Upper lobe of left lung (tissue), 6 donors: ENCODE data around the gene PIK3CD. TPM values are rescaled to one million over a fixed set of nuclear protein-coding genes. Genes with fewer than 3 reads are reported as not detected.

Experiments used
- ATAC-seq, 2 donors: fragments of 200-7000 bp; cut with Tn5 transposase; one replicate each; pipeline ENCODE4 v1.9.1; 2022; ENCODE audit warnings: mild to moderate bottlenecking in 2 of 2, moderate library complexity in 2 of 2; ENCODE audit not compliant: low FRiP score in 2 of 2
- DNase-seq, 2 donors: peaks; one replicate each; pipeline ENCODE4 v3.0.0-alpha.2; 2019 to 2020
- H3K27ac ChIP-seq, 4 donors: fragments of 200-600 bp; sonication (generic); one replicate each; pipeline ENCODE4 v1.5.1; 2016 to 2019
- H3K27me3 ChIP-seq, 4 donors: fragments of 200-600 bp; sonication (generic); one replicate each; pipeline ENCODE4 v1.5.1; 2017 to 2019
- H3K36me3 ChIP-seq, 4 donors: fragments of 200-600 bp; sonication (generic); one replicate each; pipeline ENCODE4 v1.5.1; 2016 to 2019
- H3K4me1 ChIP-seq, 4 donors: fragments of 200-600 bp; sonication (generic); one replicate each; pipeline ENCODE4 v1.5.1; 2018 to 2019
- H3K4me3 ChIP-seq, 4 donors: fragments of 200-600 bp; sonication (generic); one replicate each; pipeline ENCODE4 v1.5.1; 2017 to 2019; ENCODE audit warnings: mild to moderate bottlenecking in 2 of 4, moderate library complexity in 1 of 4
- H3K9me3 ChIP-seq, 4 donors: fragments of 200-600 bp; sonication (generic); one replicate each; pipeline ENCODE4 v1.5.1; 2018 to 2019
- CTCF ChIP-seq, 6 experiments: fragments of 450-650 bp in 4 of 6; fragments of 200-600 bp in 2 of 6; sonication (generic) in 2 of 6; IDR thresholded peaks; one replicate each; pipeline ENCODE4 v1.5.1; 2016 to 2019; ENCODE audit warnings: antibody characterized with exemption in 6 of 6
- EP300 ChIP-seq, 4 donors: sonication (generic); formaldehyde crosslinking; IDR thresholded peaks; one replicate each; pipeline ENCODE4 v1.5.1; 2017; ENCODE audit warnings: antibody characterized with exemption in 4 of 4, control low read depth in 2 of 4
- POLR2A ChIP-seq, 4 donors: fragments of 450-650 bp; IDR thresholded peaks; one replicate each; pipeline ENCODE4 v1.5.1; 2016 to 2017; ENCODE audit warnings: antibody characterized with exemption in 4 of 4, mild to moderate bottlenecking in 2 of 4
- POLR2AphosphoS5 ChIP-seq, 2 donors: sonication (generic); formaldehyde crosslinking; IDR thresholded peaks; one replicate each; pipeline ENCODE4 v1.5.1; 2017; ENCODE audit warnings: antibody characterized with exemption in 2 of 2
- WGBS, 2 donors: methylation state at CpG; one replicate each; pipeline ENCODE4 v1.1.5; 2017 to 2018; 5-methylcytosine and 5-hydroxymethylcytosine counted together
- total RNA-seq, 6 donors: library from RNA; depleted of rRNA in 4 of 6; stranded (reverse); fragments of >200 nt in 4 of 6; gene quantifications; one replicate each; pipeline versions ENCODE4 v1.1.0 to v1.2.1, GENCODE V29; 2016 to 2021
- donor health status: DM: no; HTN: no; CAD: no; lungs with moderate emphysema.
- donor health status: DM: no; HTN: yes; CAD: no; lungs with severe emphysema.

The PIK3CD gene
- total RNA-seq, 6 donors from 2014 or later, result 19.0 to 56.6 (median 24.2) TPM

- ATAC-seq (no peak), DNase-seq (no peak)
- Histone ChIP-seq H3K9me3 (no peaks in the 10 kb centered on the region), H3K4me3 (no peak overlapping the region), H3K4me1 (no peaks in the 10 kb centered on the region), H3K27ac (no peak overlapping the region), H3K27me3 (no peaks in the 10 kb centered on the region), H3K36me3 (peaks cover 27 to 100% (median 80%) of the 10 kb centered on the region in 4 donors)
- TF ChIP-seq POLR2A (IDR thresholded peaks at IDR 0.05) (no peak), POLR2AphosphoS5 (IDR thresholded peaks at IDR 0.05) (no peak), CTCF (IDR thresholded peaks at IDR 0.05) (no peak), EP300 (IDR thresholded peaks at IDR 0.05) (no peak)
- 94 to 97% methylated on average over 5 of the region's 5 CpGs for WGBS, 2 donors
Measured at GRCh38 chr1:9736241-9736640, 84.7 kb downstream of the PIK3CD start.

- Histone ChIP-seq H3K27me3 (no peaks in the 10 kb centered on the region), H3K36me3 (peaks cover 20 to 100% (median 76%) of the 10 kb centered on the region in 4 donors), H3K4me1 (no peaks in the 10 kb centered on the region), H3K9me3 (no peaks in the 10 kb centered on the region), H3K27ac (no peak overlapping the region), H3K4me3 (no peak overlapping the region)
- ATAC-seq, result peak in 1 of 2 donors; percentile 44
- DNase-seq, result peak in 1 of 2 donors; percentile 48
- WGBS, 2 donors, result 75 to 79% methylated on average over 9 of the region's 9 CpGs
- TF ChIP-seq EP300 (IDR thresholded peaks at IDR 0.05) (no peak), CTCF (IDR thresholded peaks at IDR 0.05) (no peak), POLR2A (IDR thresholded peaks at IDR 0.05) (no peak), POLR2AphosphoS5 (IDR thresholded peaks at IDR 0.05) (no peak)
Measured at GRCh38 chr1:9737057-9737456, 85.5 kb downstream of the PIK3CD start.

- DNase-seq, result no peak
- Histone ChIP-seq H3K27ac (no peak overlapping the region), H3K9me3 (no peaks in the 10 kb centered on the region), H3K27me3 (no peaks in the 10 kb centered on the region), H3K4me1 (no peaks in the 10 kb centered on the region), H3K4me3 (no peak overlapping the region), H3K36me3 (peaks cover 17 to 100% (median 72%) of the 10 kb centered on the region in 4 donors)
- ATAC-seq, result no peak
- no peak for TF ChIP-seq EP300 (IDR thresholded peaks at IDR 0.05)
- no peak for TF ChIP-seq CTCF (IDR thresholded peaks at IDR 0.05)
- no peak for TF ChIP-seq POLR2AphosphoS5 (IDR thresholded peaks at IDR 0.05)
- TF ChIP-seq POLR2A (IDR thresholded peaks at IDR 0.05), result no peak
- WGBS, 2 donors, result 92 to 94% methylated on average over 10 of the region's 10 CpGs
Measured at GRCh38 chr1:9737671-9738070, 86.1 kb downstream of the PIK3CD start.

- TF ChIP-seq EP300 (IDR thresholded peaks at IDR 0.05) (no peak), POLR2A (IDR thresholded peaks at IDR 0.05) (no peak)
- H3K9me3 ChIP-seq, result no peaks in the 10 kb centered on the region
- no peaks in the 10 kb centered on the region for H3K4me1 ChIP-seq
- ATAC-seq (no peak), DNase-seq (peak in 1 of 2 donors; percentile 79)
- 98% methylated on average over 20 to 28 of the region's 28 CpGs for WGBS, 2 donors
- H3K36me3 ChIP-seq, result peaks cover 14 to 77% (median 51%) of the 10 kb centered on the region in 4 donors
- no peak overlapping the region for H3K27ac ChIP-seq
- no peaks in the 10 kb centered on the region for H3K27me3 ChIP-seq
- H3K4me3 ChIP-seq, result no peak overlapping the region
Measured at GRCh38 chr1:9744106-9744799, 92.7 kb downstream of the PIK3CD start.

GRCh38 chr1:9746211-9746610, 94.7 kb downstream of the PIK3CD start:
- Histone ChIP-seq H3K4me3 (no peak overlapping the region), H3K9me3 (no peaks in the 10 kb centered on the region), H3K27me3 (no peaks in the 10 kb centered on the region), H3K27ac (no peak overlapping the region), H3K4me1 (no peaks in the 10 kb centered on the region), H3K36me3 (peaks cover 10 to 77% (median 46%) of the 10 kb centered on the region in 4 donors)
- DNase-seq (no peak), ATAC-seq (no peak)
- WGBS, 2 donors, result 66 to 79% methylated on average over 3 of the region's 3 CpGs
- TF ChIP-seq POLR2AphosphoS5 (IDR thresholded peaks at IDR 0.05), result no peak
- no peak for TF ChIP-seq CTCF (IDR thresholded peaks at IDR 0.05)
- no peak for TF ChIP-seq POLR2A (IDR thresholded peaks at IDR 0.05)
- TF ChIP-seq EP300 (IDR thresholded peaks at IDR 0.05), result no peak
